Panc1 (cell line): ENCODE results near the gene LIMA1.

Source experiments
- CTCF ChIP-seq: fragments of 450-650 bp; IDR thresholded peaks from 2 replicates; pipeline ENCODE4 v1.5.1; 2017; ENCODE audit warnings: mild to moderate bottlenecking
- POLR2AphosphoS5 ChIP-seq: IDR thresholded peaks from 2 replicates; pipeline ENCODE4 v1.6.1; 2012; ENCODE audit warnings: mild to moderate bottlenecking, low read depth, low read length, moderate library complexity
- REST ChIP-seq, 2 experiments: IDR thresholded peaks; 2 replicates each; pipeline ENCODE4 v1.6.1; 2011 to 2012; ENCODE audit warnings: low read depth in 2 of 2, control low read depth in 1 of 2, low read length in 1 of 2, mild to moderate bottlenecking in 1 of 2, moderate library complexity in 1 of 2; ENCODE audit not compliant: insufficient read depth in 1 of 2
- SIN3A ChIP-seq: IDR thresholded peaks from 2 replicates; pipeline ENCODE4 v1.6.1; 2012; ENCODE audit warnings: low read depth, mild to moderate bottlenecking, low read length, moderate library complexity, borderline replicate concordance; ENCODE audit not compliant: insufficient read depth

- TF ChIP-seq CTCF = no peak
- TF ChIP-seq POLR2AphosphoS5 = no peak
- TF ChIP-seq REST (IDR thresholded peaks at IDR 0.05; ENCODE audit: insufficient read depth in 1 of 2, low read depth in 2 of 2, low read length in 1 of 2) = no peak
- no peak for TF ChIP-seq SIN3A
Measured at GRCh38 chr12:50285253-50285652, 1.9 kb upstream of the LIMA1 start.
